ENCODE data around the gene RBM26.

The RBM26 gene

GRCh38 chr13:79369226-79369625, 36.8 kb downstream of the RBM26 start:
- DNase-seq (ENCODE audit: low spot score) = no peak
- Histone ChIP-seq H3K27ac (ENCODE audit: poor library complexity, severe bottlenecking) (no peak overlapping the region), H3K4me1 (ENCODE audit: insufficient read depth, poor library complexity, severe bottlenecking) (no peaks in the 10 kb centered on the region), H3K4me3 (ENCODE audit: severe bottlenecking) (no peak overlapping the region), H3K36me3 (ENCODE audit: low read depth) (peaks cover 75% of the 10 kb centered on the region), H3K9me3 (ENCODE audit: severe bottlenecking) (no peaks in the 10 kb centered on the region), H3K27me3 (ENCODE audit: insufficient read depth, poor library complexity, severe bottlenecking) (no peaks in the 10 kb centered on the region)
- ATAC-seq (ENCODE audit: low read depth) = no peak
- TF ChIP-seq CTCF (IDR thresholded peaks at IDR 0.05; ENCODE audit: poor library complexity, severe bottlenecking) = no peak

- H3K4me1 ChIP-seq (ENCODE audit: insufficient read depth, poor library complexity, severe bottlenecking) = no peaks in the 10 kb centered on the region
- H3K4me3 ChIP-seq (ENCODE audit: severe bottlenecking) = no peak overlapping the region
- H3K36me3 ChIP-seq (ENCODE audit: low read depth) = peaks cover 73% of the 10 kb centered on the region
- ATAC-seq (ENCODE audit: low read depth) = no peak
- DNase-seq (ENCODE audit: low spot score) = no peak
- H3K27ac ChIP-seq (ENCODE audit: poor library complexity, severe bottlenecking) = no peak overlapping the region
- TF ChIP-seq CTCF (IDR thresholded peaks at IDR 0.05; ENCODE audit: poor library complexity, severe bottlenecking) = no peak
- H3K9me3 ChIP-seq (ENCODE audit: severe bottlenecking) = no peaks in the 10 kb centered on the region
- H3K27me3 ChIP-seq (ENCODE audit: insufficient read depth, poor library complexity, severe bottlenecking) = no peaks in the 10 kb centered on the region
These were observed 40.1 kb downstream of the RBM26 start for GRCh38 chr13:79365981-79366380.

- ATAC-seq (ENCODE audit: low read depth) = no peak
- Histone ChIP-seq H3K9me3 (ENCODE audit: severe bottlenecking) (no peaks in the 10 kb centered on the region), H3K27me3 (ENCODE audit: insufficient read depth, poor library complexity, severe bottlenecking) (no peaks in the 10 kb centered on the region), H3K4me1 (ENCODE audit: insufficient read depth, poor library complexity, severe bottlenecking) (no peaks in the 10 kb centered on the region), H3K4me3 (ENCODE audit: severe bottlenecking) (no peak overlapping the region), H3K36me3 (ENCODE audit: low read depth) (peaks cover 82% of the 10 kb centered on the region), H3K27ac (ENCODE audit: poor library complexity, severe bottlenecking) (no peak overlapping the region)
- no peak for TF ChIP-seq CTCF (IDR thresholded peaks at IDR 0.05; ENCODE audit: poor library complexity, severe bottlenecking)
- DNase-seq (ENCODE audit: low spot score) = no peak
These were observed 44.8 kb downstream of the RBM26 start for GRCh38 chr13:79361299-79361698.

- H3K27ac ChIP-seq (ENCODE audit: poor library complexity, severe bottlenecking) = no peak overlapping the region
- H3K4me3 ChIP-seq (ENCODE audit: severe bottlenecking) = no peak overlapping the region
- H3K9me3 ChIP-seq (ENCODE audit: severe bottlenecking) = no peaks in the 10 kb centered on the region
- peaks cover 80% of the 10 kb centered on the region for H3K36me3 ChIP-seq (ENCODE audit: low read depth)
- no peaks in the 10 kb centered on the region for H3K27me3 ChIP-seq (ENCODE audit: insufficient read depth, poor library complexity, severe bottlenecking)
- no peak for DNase-seq (ENCODE audit: low spot score)
- TF ChIP-seq CTCF (IDR thresholded peaks at IDR 0.05; ENCODE audit: poor library complexity, severe bottlenecking) = no peak
- ATAC-seq (ENCODE audit: low read depth) = no peak
- H3K4me1 ChIP-seq (ENCODE audit: insufficient read depth, poor library complexity, severe bottlenecking) = no peaks in the 10 kb centered on the region
These were observed 46.0 kb downstream of the RBM26 start for GRCh38 chr13:79360095-79360494.

- Histone ChIP-seq H3K9me3 (ENCODE audit: severe bottlenecking) (no peaks in the 10 kb centered on the region), H3K4me3 (ENCODE audit: severe bottlenecking) (no peak overlapping the region), H3K4me1 (ENCODE audit: insufficient read depth, poor library complexity, severe bottlenecking) (no peaks in the 10 kb centered on the region), H3K36me3 (ENCODE audit: low read depth) (peaks cover 80% of the 10 kb centered on the region), H3K27me3 (ENCODE audit: insufficient read depth, poor library complexity, severe bottlenecking) (no peaks in the 10 kb centered on the region), H3K27ac (ENCODE audit: poor library complexity, severe bottlenecking) (no peak overlapping the region)
- DNase-seq (ENCODE audit: low spot score) = no peak
- ATAC-seq (ENCODE audit: low read depth) = no peak
- TF ChIP-seq CTCF (IDR thresholded peaks at IDR 0.05; ENCODE audit: poor library complexity, severe bottlenecking) = no peak
These were observed 47.0 kb downstream of the RBM26 start for GRCh38 chr13:79359064-79359463.

Data from RWPE2 (cell line).